Fibroblast of skin of left quadriceps (primary cell): ENCODE results near the gene PADI3.

Source experiments
- DNase-seq, 2 experiments: peaks; one replicate each; pipeline ENCODE4 v3.0.0-alpha.2; 2013; ENCODE audit warnings: low read depth in 2 of 2

PADI3 gene

GRCh38 chr1:17243274-17243673 is 5.6 kb upstream of the PADI3 start:
- no peak for DNase-seq

GRCh38 chr1:17244821-17245740 is 3.8 kb upstream of the PADI3 start:
- no peak for DNase-seq

GRCh38 chr1:17245816-17246325 is 3.0 kb upstream of the PADI3 start:
- no peak for DNase-seq

- no peak for DNase-seq
These were observed 1.9 kb upstream of the PADI3 start for GRCh38 chr1:17246971-17247370.

- DNase-seq: no peak
These were observed 1.7 kb downstream of the PADI3 start for GRCh38 chr1:17250601-17251000.

- DNase-seq: no peak
These were observed 2.3 kb downstream of the PADI3 start for GRCh38 chr1:17251246-17251645.

GRCh38 chr1:17251701-17252376 is 2.9 kb downstream of the PADI3 start:
- DNase-seq: no peak

- no peak for DNase-seq
These were observed 6.4 kb downstream of the PADI3 start for GRCh38 chr1:17255336-17255735.

- DNase-seq: no peak
These were observed 9.3 kb downstream of the PADI3 start for GRCh38 chr1:17258116-17258757.

GRCh38 chr1:17258758-17259130 is 9.8 kb downstream of the PADI3 start:
- DNase-seq: no peak

GRCh38 chr1:17259233-17259873 is 10.5 kb downstream of the PADI3 start:
- no peak for DNase-seq

- no peak for DNase-seq
These were observed 11.4 kb downstream of the PADI3 start for GRCh38 chr1:17260264-17260663.

GRCh38 chr1:17260738-17261137 is 11.8 kb downstream of the PADI3 start:
- no peak for DNase-seq

GRCh38 chr1:17263936-17264335 is 15.0 kb downstream of the PADI3 start:
- DNase-seq: no peak

GRCh38 chr1:17264470-17264869 is 15.6 kb downstream of the PADI3 start:
- no peak for DNase-seq

- DNase-seq: no peak
These were observed 16.3 kb downstream of the PADI3 start for GRCh38 chr1:17265162-17265561.

GRCh38 chr1:17265950-17266349 is 17.1 kb downstream of the PADI3 start:
- no peak for DNase-seq

GRCh38 chr1:17270891-17271765 is 22.2 kb downstream of the PADI3 start:
- DNase-seq: no peak

- DNase-seq: no peak
These were observed 23.2 kb downstream of the PADI3 start for GRCh38 chr1:17272066-17272465.

- DNase-seq: no peak
These were observed 23.7 kb downstream of the PADI3 start for GRCh38 chr1:17272646-17273045.

- DNase-seq: no peak
These were observed 24.2 kb downstream of the PADI3 start for GRCh38 chr1:17273096-17273495.
